HT1080 (cell line): ENCODE measurements around the gene ZNF425. TPM values are rescaled to one million over a fixed set of nuclear protein-coding genes. Genes with fewer than 3 reads are reported as not detected.
"Not testable (repeated sequence)": the region's sequence is repeated elsewhere in the genome, so short reads cannot be mapped to it uniquely, and the experiment has no call there.

ENCODE experiments used
- DNase-seq: peaks from one replicate; pipeline ENCODE4 v3.0.0-alpha.2; 2015; ENCODE audit warnings: low read depth
- polyA plus RNA-seq, 2 experiments: library from polyadenylated mRNA; depleted of rRNA; stranded (reverse); fragments of >200 nt; gene quantifications; 2 replicates each; pipeline ENCODE4 v1.2.3, GENCODE V29; 2015
- total RNA-seq: library from RNA; depleted of rRNA; stranded (reverse); fragments of >200 nt; shearing (Covaris generic); gene quantifications from 2 replicates; pipeline ENCODE4 v1.2.3, GENCODE V29; 2014; rRNA removed

The ZNF425 gene
- total RNA-seq: 0.23 and 0.33 TPM in 2 replicates
- polyA plus RNA-seq (2015; cell fraction: cytosol; rRNA removed): 0.59 TPM in 2 replicates
- polyA plus RNA-seq (2015; cell fraction: nucleus; rRNA removed): 0.41 and 2.1 TPM in 2 replicates

GRCh38 chr7:149125863-149126661 lies at the start of gene ZNF425:
Gene ZNF425, minus strand, starts transcription at chr7:149126324. Its CDS starts 111 bp downstream, at chr7:149126213.
- peak; percentile 89 for DNase-seq

GRCh38 chr7:149175150-149175549 lies 49.0 kb upstream of the ZNF425 start:
- no peak for DNase-seq

- no peak for DNase-seq
These were observed 46.4 kb upstream of the ZNF425 start for GRCh38 chr7:149172534-149172920.

GRCh38 chr7:149171892-149172533 lies 45.9 kb upstream of the ZNF425 start:
- DNase-seq: peak; percentile 58

- no peak for DNase-seq
These were observed 40.7 kb upstream of the ZNF425 start for GRCh38 chr7:149166630-149167352.

GRCh38 chr7:149166142-149166541 lies 40.0 kb upstream of the ZNF425 start:
- no peak for DNase-seq

GRCh38 chr7:149161241-149161848 lies 35.2 kb upstream of the ZNF425 start:
- DNase-seq: peak; percentile 69

GRCh38 chr7:149156898-149157297 lies 30.8 kb upstream of the ZNF425 start:
- no peak for DNase-seq

GRCh38 chr7:149154056-149154455 lies 27.9 kb upstream of the ZNF425 start:
- no peak for DNase-seq

GRCh38 chr7:149153346-149153745 lies 27.2 kb upstream of the ZNF425 start:
- no peak for DNase-seq

GRCh38 chr7:149150981-149151380 lies 24.9 kb upstream of the ZNF425 start:
- no peak for DNase-seq

GRCh38 chr7:149147752-149148653 lies 21.9 kb upstream of the ZNF425 start:
- peak; percentile 22 for DNase-seq

- DNase-seq: peak; percentile 40
These were observed 21.1 kb upstream of the ZNF425 start, which contains the start of gene ZNF398 for GRCh38 chr7:149147072-149147751. Gene ZNF398, plus strand, starts transcription at chr7:149147453. Its CDS starts 290 bp downstream, at chr7:149147743.

GRCh38 chr7:149145031-149145845 lies 19.1 kb upstream of the ZNF425 start:
- no peak for DNase-seq

GRCh38 chr7:149144436-149144922 lies 18.4 kb upstream of the ZNF425 start:
- not testable (repeated sequence) for DNase-seq

GRCh38 chr7:149141893-149142292 lies 15.8 kb upstream of the ZNF425 start:
- no peak for DNase-seq

- DNase-seq: no peak
These were observed 14.7 kb upstream of the ZNF425 start for GRCh38 chr7:149140831-149141230.

GRCh38 chr7:149136118-149136517 lies 10.0 kb upstream of the ZNF425 start:
- DNase-seq: no peak
